Measurements from ENCODE around the gene TNFRSF1A. TPM values are rescaled to one million over a fixed set of nuclear protein-coding genes. Genes with fewer than 3 reads are reported as not detected.

Gene TNFRSF1A
- total and polyA plus RNA-seq, 2 of the 13 experiments (the other 11 are each of a cell fraction or from before 2014, with no cell fraction given): 41.5 to 61.2 TPM

GRCh38 chr12:6295094-6295811 lies 46.6 kb downstream of the TNFRSF1A start (continued):
- TF ChIP-seq THAP9 (CRISPR knock-in tag; IDR thresholded peaks at IDR 0.05; ENCODE audit: borderline replicate concordance) (0 out of 2 replicates have a peak, but pooled peaks have one; percentile 20), ZMAT5 (CRISPR knock-in tag; IDR thresholded peaks at IDR 0.05; ENCODE audit: borderline replicate concordance, low read depth) (no peak), ZNF382 (CRISPR knock-in tag; IDR thresholded peaks at IDR 0.05; ENCODE audit: borderline replicate concordance) (no peak), JUND (CRISPR knock-in tag; IDR thresholded peaks at IDR 0.05) (peak; percentile 74; the same call in 1 of the 2 replicates), FOXP4 (CRISPR knock-in tag; IDR thresholded peaks at IDR 0.05) (peak; percentile 64; the same call in 1 of the 2 replicates), PRPF4 (IDR thresholded peaks at IDR 0.05; ENCODE audit: low read depth, low read length, poor library complexity, severe bottlenecking) (no peak), PAX8 (CRISPR knock-in tag; IDR thresholded peaks at IDR 0.05; ENCODE audit: borderline replicate concordance) (no peak), PAWR (CRISPR knock-in tag; IDR thresholded peaks at IDR 0.05; ENCODE audit: borderline replicate concordance) (no peak), ZBTB20 (CRISPR knock-in tag; IDR thresholded peaks at IDR 0.05; ENCODE audit: borderline replicate concordance, low read depth) (no peak), ZNF614 (CRISPR knock-in tag; IDR thresholded peaks at IDR 0.05; ENCODE audit: borderline replicate concordance) (no peak; the same call in 1 of the 2 replicates), ZFX (CRISPR knock-in tag; IDR thresholded peaks at IDR 0.05; ENCODE audit: low read depth) (0 out of 2 replicates have a peak, but pooled peaks have one; percentile 30), BHLHE40 (IDR thresholded peaks at IDR 0.05; ENCODE audit: low read length) (0 out of 2 replicates have a peak, but pooled peaks have one; percentile 20)
- TF ChIP-seq, protein P1, sequence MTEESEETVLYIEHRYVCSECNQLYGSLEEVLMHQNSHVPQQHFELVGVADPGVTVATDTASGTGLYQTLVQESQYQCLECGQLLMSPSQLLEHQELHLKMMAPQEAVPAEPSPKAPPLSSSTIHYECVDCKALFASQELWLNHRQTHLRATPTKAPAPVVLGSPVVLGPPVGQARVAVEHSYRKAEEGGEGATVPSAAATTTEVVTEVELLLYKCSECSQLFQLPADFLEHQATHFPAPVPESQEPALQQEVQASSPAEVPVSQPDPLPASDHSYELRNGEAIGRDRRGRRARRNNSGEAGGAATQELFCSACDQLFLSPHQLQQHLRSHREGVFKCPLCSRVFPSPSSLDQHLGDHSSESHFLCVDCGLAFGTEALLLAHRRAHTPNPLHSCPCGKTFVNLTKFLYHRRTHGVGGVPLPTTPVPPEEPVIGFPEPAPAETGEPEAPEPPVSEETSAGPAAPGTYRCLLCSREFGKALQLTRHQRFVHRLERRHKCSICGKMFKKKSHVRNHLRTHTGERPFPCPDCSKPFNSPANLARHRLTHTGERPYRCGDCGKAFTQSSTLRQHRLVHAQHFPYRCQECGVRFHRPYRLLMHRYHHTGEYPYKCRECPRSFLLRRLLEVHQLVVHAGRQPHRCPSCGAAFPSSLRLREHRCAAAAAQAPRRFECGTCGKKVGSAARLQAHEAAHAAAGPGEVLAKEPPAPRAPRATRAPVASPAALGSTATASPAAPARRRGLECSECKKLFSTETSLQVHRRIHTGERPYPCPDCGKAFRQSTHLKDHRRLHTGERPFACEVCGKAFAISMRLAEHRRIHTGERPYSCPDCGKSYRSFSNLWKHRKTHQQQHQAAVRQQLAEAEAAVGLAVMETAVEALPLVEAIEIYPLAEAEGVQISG (CRISPR knock-in tag; IDR thresholded peaks at IDR 0.05): 0 out of 2 replicates have a peak, but pooled peaks have one; percentile 7
- TF ChIP-seq, protein P2, sequence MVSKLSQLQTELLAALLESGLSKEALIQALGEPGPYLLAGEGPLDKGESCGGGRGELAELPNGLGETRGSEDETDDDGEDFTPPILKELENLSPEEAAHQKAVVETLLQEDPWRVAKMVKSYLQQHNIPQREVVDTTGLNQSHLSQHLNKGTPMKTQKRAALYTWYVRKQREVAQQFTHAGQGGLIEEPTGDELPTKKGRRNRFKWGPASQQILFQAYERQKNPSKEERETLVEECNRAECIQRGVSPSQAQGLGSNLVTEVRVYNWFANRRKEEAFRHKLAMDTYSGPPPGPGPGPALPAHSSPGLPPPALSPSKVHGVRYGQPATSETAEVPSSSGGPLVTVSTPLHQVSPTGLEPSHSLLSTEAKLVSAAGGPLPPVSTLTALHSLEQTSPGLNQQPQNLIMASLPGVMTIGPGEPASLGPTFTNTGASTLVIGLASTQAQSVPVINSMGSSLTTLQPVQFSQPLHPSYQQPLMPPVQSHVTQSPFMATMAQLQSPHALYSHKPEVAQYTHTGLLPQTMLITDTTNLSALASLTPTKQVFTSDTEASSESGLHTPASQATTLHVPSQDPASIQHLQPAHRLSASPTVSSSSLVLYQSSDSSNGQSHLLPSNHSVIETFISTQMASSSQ (IDR thresholded peaks at IDR 0.05; ENCODE audit: low read depth): no peak
- TF ChIP-seq, protein P2 (CRISPR knock-in tag; IDR thresholded peaks at IDR 0.05; ENCODE audit: borderline replicate concordance): no peak; the same call in 1 of the 2 replicates
